Upper lobe of right lung (tissue), 1 donor: Measurements from ENCODE around the gene NLRP12. TPM values are rescaled to one million over a fixed set of nuclear protein-coding genes. Genes with fewer than 3 reads are reported as not detected.
A peak's percentile ranks its signal among the peaks of the same experiment; 100 is the strongest.
"Not testable (repeated sequence)": the region's sequence is repeated elsewhere in the genome, so short reads cannot be mapped to it uniquely, and the experiment has no call there.

Source experiments
- ATAC-seq: fragments of 200-7000 bp; cut with Tn5 transposase; one replicate; pipeline ENCODE4 v1.9.1; 2020; ENCODE audit warnings: mild to moderate bottlenecking, moderate library complexity
- DNase-seq: peaks from one replicate; pipeline ENCODE4 v3.0.0-alpha.2; 2020
- H3K27ac ChIP-seq: fragments of 200-600 bp; one replicate; pipeline ENCODE4 v1.8.0; 2022
- H3K27me3 ChIP-seq: fragments of 200-600 bp; one replicate; pipeline ENCODE4 v1.8.0; 2022; ENCODE audit warnings: mild to moderate bottlenecking
- H3K36me3 ChIP-seq: fragments of 200-600 bp; one replicate; pipeline ENCODE4 v1.8.0; 2022
- H3K4me1 ChIP-seq: fragments of 200-600 bp; one replicate; pipeline ENCODE4 v1.8.0; 2022
- H3K4me3 ChIP-seq: fragments of 200-600 bp; one replicate; pipeline ENCODE4 v1.8.0; 2022; ENCODE audit warnings: mild to moderate bottlenecking
- H3K9me3 ChIP-seq: fragments of 200-600 bp; one replicate; pipeline ENCODE4 v1.8.0; 2022
- CTCF ChIP-seq: fragments of 200-600 bp; IDR thresholded peaks from one replicate; pipeline ENCODE4 v1.8.0; 2022; ENCODE audit warnings: antibody characterized with exemption
- intact Hi-C: fragments of 100-400 bp; cut with DNase I; formaldehyde crosslinking; loops from one replicate; pipeline ENCODE4 v1.11.0; 2022
- total RNA-seq: library from RNA; stranded (reverse); fragmentation: NEBNext Ultra II Directional; extraction: Animal tissue kit (Norgen Biotek cat#: 25700); gene quantifications from one replicate; pipeline ENCODE4 v1.2.1, GENCODE V29; 2021
- donor health status: DM: no; HTN: yes; CAD: no; lungs with severe emphysema.

NLRP12 gene
- total RNA-seq, 1 donor from 2014 or later: 4.0 TPM

GRCh38 chr19:53847555-53847954 lies 23.4 kb upstream of the NLRP12 start:
- Histone ChIP-seq H3K9me3 (no peaks in the 10 kb centered on the region), H3K27ac (no peak overlapping the region), H3K36me3 (no peaks in the 10 kb centered on the region), H3K4me1 (peaks cover 15% of the 10 kb centered on the region), H3K4me3 (no peak overlapping the region), H3K27me3 (no peaks in the 10 kb centered on the region)
- ATAC-seq (no peak), DNase-seq (no peak)
- intact Hi-C loops: no loop called here
- no peak for TF ChIP-seq CTCF

- DNase-seq (no peak), ATAC-seq (peak; percentile 69)
- no peak for TF ChIP-seq CTCF
- Histone ChIP-seq H3K27ac (no peak overlapping the region), H3K4me1 (peaks cover 13% of the 10 kb centered on the region), H3K36me3 (no peaks in the 10 kb centered on the region), H3K27me3 (no peaks in the 10 kb centered on the region), H3K4me3 (no peak overlapping the region), H3K9me3 (no peaks in the 10 kb centered on the region)
- intact Hi-C loops: loop anchor here (5.0 kb wide), 1 partner anchor 177 kb away; no protein-coding TSS in a partner anchor
These were observed 20.7 kb upstream of the NLRP12 start for GRCh38 chr19:53844849-53845246.

- not testable (repeated sequence) for H3K27me3 ChIP-seq, DNase-seq, H3K4me3 ChIP-seq, H3K4me1 ChIP-seq, H3K9me3 ChIP-seq, H3K36me3 ChIP-seq, H3K27ac ChIP-seq
- ATAC-seq: peak; percentile 48
- intact Hi-C loops: loop anchor here (5.0 kb wide), 1 partner anchor 181 kb away; no protein-coding TSS in a partner anchor
These were observed 16.8 kb upstream of the NLRP12 start for GRCh38 chr19:53840914-53841313.

- not testable (repeated sequence) for H3K9me3 ChIP-seq, H3K27me3 ChIP-seq, H3K36me3 ChIP-seq, ATAC-seq, H3K27ac ChIP-seq, DNase-seq, H3K4me3 ChIP-seq, H3K4me1 ChIP-seq
- intact Hi-C loops: loop anchor here (5.0 kb wide), 1 partner anchor 182 kb away; no protein-coding TSS in a partner anchor
These were observed 16.1 kb upstream of the NLRP12 start for GRCh38 chr19:53840241-53840640.

GRCh38 chr19:53838446-53838845 lies 14.3 kb upstream of the NLRP12 start:
- H3K9me3 ChIP-seq, intact Hi-C loops, H3K4me1 ChIP-seq, DNase-seq, H3K27ac ChIP-seq, H3K27me3 ChIP-seq, H3K4me3 ChIP-seq, H3K36me3 ChIP-seq, ATAC-seq: not testable (repeated sequence)

GRCh38 chr19:53832861-53833260 lies 8.7 kb upstream of the NLRP12 start:
- H3K27me3 ChIP-seq, DNase-seq, H3K36me3 ChIP-seq, H3K9me3 ChIP-seq, H3K4me1 ChIP-seq, H3K4me3 ChIP-seq, ATAC-seq, H3K27ac ChIP-seq, intact Hi-C loops: not testable (repeated sequence)

- Histone ChIP-seq H3K27me3 (no peaks in the 10 kb centered on the region), H3K36me3 (no peaks in the 10 kb centered on the region), H3K9me3 (no peaks in the 10 kb centered on the region), H3K4me3 (no peak overlapping the region), H3K4me1 (no peaks in the 10 kb centered on the region), H3K27ac (no peak overlapping the region)
- no peak for DNase-seq
- no peak for ATAC-seq
- intact Hi-C loops: no loop called here
- TF ChIP-seq CTCF: no peak
These were observed 4.4 kb upstream of the NLRP12 start for GRCh38 chr19:53828531-53828930.

GRCh38 chr19:53826876-53827275 lies 2.8 kb upstream of the NLRP12 start:
- H3K4me1 ChIP-seq: no peaks in the 10 kb centered on the region
- H3K4me3 ChIP-seq: no peak overlapping the region
- DNase-seq (no peak), ATAC-seq (no peak)
- intact Hi-C loops: no loop called here
- TF ChIP-seq CTCF: no peak
- H3K36me3 ChIP-seq: no peaks in the 10 kb centered on the region
- no peaks in the 10 kb centered on the region for H3K27me3 ChIP-seq
- H3K27ac ChIP-seq: no peak overlapping the region
- H3K9me3 ChIP-seq: no peaks in the 10 kb centered on the region
